LNCaP clone FGC (cell line): Measurements from ENCODE around the gene RAB44.
A peak's percentile ranks its signal among the peaks of the same experiment; 100 is the strongest.
"Not testable (repeated sequence)": the region's sequence is repeated elsewhere in the genome, so short reads cannot be mapped to it uniquely, and the experiment has no call there.

ENCODE experiments used
- DNase-seq: peaks from one replicate; pipeline ENCODE4 v3.0.0-alpha.2; 2011; ENCODE audit warnings: low read depth
- H3K4me3 ChIP-seq: 2 replicates; pipeline ENCODE4 v1.5.1; 2011; ENCODE audit warnings: mild to moderate bottlenecking, low read depth, low read length, control low read depth
- CTCF ChIP-seq: IDR thresholded peaks from 2 replicates; pipeline ENCODE4 v1.5.1; 2012; ENCODE audit warnings: mild to moderate bottlenecking; ENCODE audit not compliant: control insufficient read depth, insufficient read depth; ENCODE audit errors: extremely low read depth

The RAB44 gene

GRCh38 chr6:36720251-36721141 lies 22.9 kb downstream of the RAB44 start:
- no peak for DNase-seq
- no peak overlapping the region for H3K4me3 ChIP-seq
- no peak for TF ChIP-seq CTCF

- no peak overlapping the region for H3K4me3 ChIP-seq
- no peak for TF ChIP-seq CTCF
- DNase-seq: no peak
Measured at GRCh38 chr6:36721369-36722140, 23.9 kb downstream of the RAB44 start.

GRCh38 chr6:36722365-36722764 lies 24.7 kb downstream of the RAB44 start:
- H3K4me3 ChIP-seq: no peak overlapping the region
- TF ChIP-seq CTCF: no peak
- no peak for DNase-seq

- no peak for DNase-seq
- TF ChIP-seq CTCF: no peak
- no peak overlapping the region for H3K4me3 ChIP-seq
Measured at GRCh38 chr6:36722879-36723278, 25.3 kb downstream of the RAB44 start.

- not testable (repeated sequence) for DNase-seq
Measured at GRCh38 chr6:36723992-36724391, 26.4 kb downstream of the RAB44 start.

GRCh38 chr6:36724514-36725390 lies 27.1 kb downstream of the RAB44 start:
- no peak overlapping the region for H3K4me3 ChIP-seq
- TF ChIP-seq CTCF: peak; percentile 84

More at GRCh38 chr6:36723992-36724391, 26.4 kb downstream of the RAB44 start:
- not testable (repeated sequence) for H3K4me3 ChIP-seq

More at GRCh38 chr6:36724514-36725390, 27.1 kb downstream of the RAB44 start:
- peak; percentile 43 for DNase-seq
